Activated T-cell treated with anti-CD3 and anti-CD28 coated beads, Interleukin-2, amount 50 U/mL, for 4 hours (primary cell): Measurements from ENCODE around the gene SCMH1. TPM values are rescaled to one million over a fixed set of nuclear protein-coding genes. Genes with fewer than 3 reads are reported as not detected.

ENCODE experiments used
- ATAC-seq, 2 donors: fragments of 200-7000 bp; cut with Tn5 transposase; one replicate each; pipeline ENCODE4 v1.10.0; 2021
- DNase-seq: peaks from one replicate; pipeline ENCODE4 v3.0.0-alpha.2; 2020
- H3K27me3 Mint-ChIP-seq: one replicate; pipeline ENCODE4 v1.8.0; 2021; ENCODE audit warnings: low read depth, mixed read lengths
- H3K36me3 Mint-ChIP-seq: one replicate; pipeline ENCODE4 v1.8.0; 2022; ENCODE audit warnings: mixed read lengths; ENCODE audit not compliant: insufficient read depth
- H3K4me1 Mint-ChIP-seq: one replicate; pipeline ENCODE4 v1.8.0; 2021; ENCODE audit warnings: low read depth, mixed read lengths
- H3K4me3 Mint-ChIP-seq: one replicate; pipeline ENCODE4 v1.8.0; 2021; ENCODE audit warnings: mild to moderate bottlenecking, moderate library complexity, mixed read lengths
- H3K9me3 Mint-ChIP-seq: one replicate; pipeline ENCODE4 v1.8.0; 2021; ENCODE audit warnings: mixed read lengths
- total RNA-seq, 3 donors: library from RNA; stranded (reverse); gene quantifications; one replicate each; pipeline ENCODE4 v1.2.1, GENCODE V29; 2021

The SCMH1 gene
- total RNA-seq, 3 donors from 2014 or later, result 17.1 to 19.8 (median 17.9) TPM

DNA sequence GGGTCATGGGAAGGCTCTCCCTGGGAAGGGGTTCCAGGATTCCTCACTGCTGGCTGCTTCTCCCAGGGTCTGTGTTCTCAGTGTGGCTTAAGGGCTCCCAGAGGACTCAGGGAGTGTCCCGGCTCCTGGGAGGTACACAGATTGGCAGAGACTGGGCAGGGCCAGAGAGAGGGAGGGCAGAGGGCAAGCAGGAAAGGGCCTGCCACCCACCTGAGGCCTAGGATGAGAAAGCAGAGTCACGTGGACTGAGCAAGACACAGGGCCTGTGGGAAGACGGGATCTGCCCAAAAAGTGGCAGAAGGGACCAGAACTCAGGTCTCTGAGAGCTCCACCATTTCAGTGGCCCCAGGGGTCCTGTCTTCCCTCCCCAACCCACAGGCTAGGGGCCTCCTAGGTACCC, 221.5 kb downstream of the SCMH1 start:
- peaks cover 5% of the 10 kb centered on the region for H3K36me3 Mint-ChIP-seq
- no peak overlapping the region for H3K4me3 Mint-ChIP-seq
- ATAC-seq, result no peak
- no peaks in the 10 kb centered on the region for H3K27me3 Mint-ChIP-seq
- H3K4me1 Mint-ChIP-seq, result peaks cover 3% of the 10 kb centered on the region
- H3K9me3 Mint-ChIP-seq, result no peaks in the 10 kb centered on the region
- DNase-seq, result no peak

GRCh38 chr1:41020109-41020576, 222.0 kb downstream of the SCMH1 start:
- Mint-ChIP-seq H3K4me1 (peaks cover 3% of the 10 kb centered on the region), H3K36me3 (peaks cover 6% of the 10 kb centered on the region), H3K4me3 (no peak overlapping the region), H3K27me3 (no peaks in the 10 kb centered on the region), H3K9me3 (no peaks in the 10 kb centered on the region)
- ATAC-seq (no peak), DNase-seq (no peak)

GRCh38 chr1:41019353-41019745, 222.8 kb downstream of the SCMH1 start:
- Mint-ChIP-seq H3K36me3 (peaks cover 14% of the 10 kb centered on the region), H3K4me1 (peaks cover 9% of the 10 kb centered on the region), H3K9me3 (no peaks in the 10 kb centered on the region), H3K27me3 (no peaks in the 10 kb centered on the region), H3K4me3 (no peak overlapping the region)
- DNase-seq (no peak), ATAC-seq (no peak)

DNA sequence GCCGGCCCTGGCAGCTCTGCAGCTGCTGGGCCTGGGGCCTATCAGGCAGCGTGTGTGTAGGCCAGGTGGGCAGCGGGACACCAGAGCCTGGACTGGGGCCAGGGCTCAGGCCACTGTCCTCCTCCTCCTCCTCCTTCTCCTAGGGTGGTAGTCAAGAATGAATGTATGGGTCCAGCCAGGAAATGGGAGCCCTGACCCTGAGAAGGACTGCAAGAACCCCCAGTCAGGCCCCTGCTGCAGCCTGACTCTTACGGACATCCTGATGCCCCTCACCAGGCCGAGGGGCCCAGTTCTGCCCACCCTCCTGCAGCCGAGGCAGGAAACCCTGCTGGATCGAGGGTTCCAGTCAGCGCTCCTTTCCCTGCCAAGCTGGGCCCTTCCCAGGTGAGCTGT, 224.1 kb downstream of the SCMH1 start:
- DNase-seq, result no peak
- Mint-ChIP-seq H3K4me1 (peaks cover 15% of the 10 kb centered on the region), H3K4me3 (no peak overlapping the region), H3K36me3 (peaks cover 15% of the 10 kb centered on the region), H3K27me3 (no peaks in the 10 kb centered on the region), H3K9me3 (no peaks in the 10 kb centered on the region)
- no peak for ATAC-seq

- Mint-ChIP-seq H3K9me3 (no peaks in the 10 kb centered on the region), H3K27me3 (no peaks in the 10 kb centered on the region), H3K4me1 (peaks cover 15% of the 10 kb centered on the region), H3K4me3 (no peak overlapping the region), H3K36me3 (peaks cover 19% of the 10 kb centered on the region)
- no peak for ATAC-seq
- no peak for DNase-seq
Measured at GRCh38 chr1:41017141-41018017, 224.7 kb downstream of the SCMH1 start.

- ATAC-seq (no peak), DNase-seq (no peak)
- H3K4me1 Mint-ChIP-seq, result peaks cover 12% of the 10 kb centered on the region
- H3K4me3 Mint-ChIP-seq, result no peak overlapping the region
- no peaks in the 10 kb centered on the region for H3K9me3 Mint-ChIP-seq
- peaks cover 28% of the 10 kb centered on the region for H3K36me3 Mint-ChIP-seq
- H3K27me3 Mint-ChIP-seq, result no peaks in the 10 kb centered on the region
Measured at GRCh38 chr1:41015897-41016470, 226.1 kb downstream of the SCMH1 start.

DNA sequence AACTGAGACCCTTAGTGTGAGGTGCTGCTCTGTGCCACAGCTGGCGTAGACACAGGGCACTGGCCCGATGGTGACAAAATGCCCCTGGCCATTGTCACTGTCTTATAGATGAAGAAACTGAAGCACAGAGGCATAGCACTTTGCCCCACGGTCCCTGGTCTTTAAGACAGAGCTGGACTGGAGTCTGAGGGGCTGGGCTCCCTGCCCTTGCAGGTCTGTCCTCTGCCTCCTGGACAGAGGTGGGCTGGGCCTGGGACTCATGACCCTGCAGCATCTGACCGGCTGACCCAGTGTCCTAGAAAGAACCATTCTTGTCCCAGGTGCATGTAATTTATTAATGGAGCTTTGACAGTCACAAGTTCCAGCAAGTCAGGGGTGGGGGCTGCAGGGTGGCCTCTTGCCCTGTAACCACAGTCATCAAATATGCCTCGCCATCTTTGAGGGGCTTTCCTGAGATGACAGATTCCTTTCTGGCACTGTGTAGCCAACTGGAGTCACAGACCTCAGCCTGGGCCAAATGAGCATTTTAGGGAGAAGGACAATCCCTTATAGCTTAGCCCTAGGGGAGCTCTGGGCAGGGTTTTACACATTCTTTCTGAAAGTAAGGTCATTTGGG, 226.7 kb downstream of the SCMH1 start:
- Mint-ChIP-seq H3K27me3 (no peaks in the 10 kb centered on the region), H3K4me3 (no peak overlapping the region), H3K4me1 (peaks cover 12% of the 10 kb centered on the region), H3K9me3 (no peaks in the 10 kb centered on the region), H3K36me3 (peaks cover 29% of the 10 kb centered on the region)
- ATAC-seq (no peak), DNase-seq (no peak)

GRCh38 chr1:41014871-41015270, 227.2 kb downstream of the SCMH1 start:
- Mint-ChIP-seq H3K36me3 (peaks cover 35% of the 10 kb centered on the region), H3K27me3 (no peaks in the 10 kb centered on the region), H3K4me3 (no peak overlapping the region), H3K9me3 (no peaks in the 10 kb centered on the region), H3K4me1 (peaks cover 12% of the 10 kb centered on the region)
- ATAC-seq (no peak), DNase-seq (no peak)

DNA sequence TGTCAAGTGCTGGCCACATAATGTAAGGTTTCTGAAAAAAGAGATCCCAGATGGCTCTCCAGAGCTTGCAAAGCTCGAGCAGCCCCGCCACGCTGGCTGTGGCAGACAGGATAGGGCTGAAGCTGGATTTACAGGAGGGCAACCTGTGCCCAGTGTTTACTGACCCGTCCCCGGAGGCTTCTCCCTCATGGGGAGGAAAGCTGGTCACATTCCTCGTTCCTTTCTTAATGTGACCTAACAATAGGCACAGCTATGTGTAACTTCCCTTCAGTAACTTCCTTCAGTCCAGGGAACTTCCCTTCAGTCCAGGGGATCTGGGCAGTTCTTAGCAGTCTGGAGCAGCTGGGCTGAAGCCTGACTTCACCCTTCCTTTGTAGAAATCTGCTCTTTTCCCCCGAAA, 228.3 kb downstream of the SCMH1 start:
- Mint-ChIP-seq H3K4me3 (no peak overlapping the region), H3K9me3 (no peaks in the 10 kb centered on the region), H3K4me1 (peaks cover 12% of the 10 kb centered on the region), H3K36me3 (peaks cover 34% of the 10 kb centered on the region), H3K27me3 (no peaks in the 10 kb centered on the region)
- no peak for DNase-seq
- no peak for ATAC-seq

- DNase-seq, result no peak
- no peaks in the 10 kb centered on the region for H3K27me3 Mint-ChIP-seq
- peaks cover 12% of the 10 kb centered on the region for H3K4me1 Mint-ChIP-seq
- H3K4me3 Mint-ChIP-seq, result no peak overlapping the region
- peaks cover 42% of the 10 kb centered on the region for H3K36me3 Mint-ChIP-seq
- no peak for ATAC-seq
- no peaks in the 10 kb centered on the region for H3K9me3 Mint-ChIP-seq
Measured at GRCh38 chr1:41013024-41013423, 229.1 kb downstream of the SCMH1 start.

GRCh38 chr1:41010345-41010744, 231.8 kb downstream of the SCMH1 start:
- no peaks in the 10 kb centered on the region for H3K9me3 Mint-ChIP-seq
- no peak for DNase-seq
- H3K4me1 Mint-ChIP-seq, result peaks cover 12% of the 10 kb centered on the region
- no peak overlapping the region for H3K4me3 Mint-ChIP-seq
- ATAC-seq, result no peak
- H3K36me3 Mint-ChIP-seq, result peaks cover 63% of the 10 kb centered on the region
- no peaks in the 10 kb centered on the region for H3K27me3 Mint-ChIP-seq

GRCh38 chr1:41009466-41009865, 232.6 kb downstream of the SCMH1 start:
- DNase-seq, result no peak
- Mint-ChIP-seq H3K27me3 (no peaks in the 10 kb centered on the region), H3K4me3 (no peak overlapping the region), H3K9me3 (no peaks in the 10 kb centered on the region), H3K36me3 (peaks cover 58% of the 10 kb centered on the region), H3K4me1 (peaks cover 7% of the 10 kb centered on the region)
- ATAC-seq, result no peak

- Mint-ChIP-seq H3K4me3 (no peak overlapping the region), H3K36me3 (peaks cover 70% of the 10 kb centered on the region), H3K27me3 (no peaks in the 10 kb centered on the region), H3K9me3 (no peaks in the 10 kb centered on the region), H3K4me1 (peaks cover 17% of the 10 kb centered on the region)
- DNase-seq (no peak), ATAC-seq (no peak)
Measured at GRCh38 chr1:41006942-41007865, 234.9 kb downstream of the SCMH1 start.

- Mint-ChIP-seq H3K9me3 (no peaks in the 10 kb centered on the region), H3K27me3 (no peaks in the 10 kb centered on the region), H3K36me3 (peaks cover 70% of the 10 kb centered on the region)
Measured at GRCh38 chr1:41005876-41006275, 236.2 kb downstream of the SCMH1 start.

More at GRCh38 chr1:41005876-41006275, 236.2 kb downstream of the SCMH1 start:
- H3K4me1 Mint-ChIP-seq, result peaks cover 22% of the 10 kb centered on the region
- ATAC-seq (no peak), DNase-seq (no peak)
- no peak overlapping the region for H3K4me3 Mint-ChIP-seq
